Pulmonary artery endothelial cell (primary cell): Measurements from ENCODE around the gene TAGAP. TPM values are rescaled to one million over a fixed set of nuclear protein-coding genes. Genes with fewer than 3 reads are reported as not detected.

ENCODE experiments used
- DNase-seq: peaks from one replicate; pipeline ENCODE4 v3.0.0-alpha.2; 2011; ENCODE audit warnings: low read depth, low spot score
- total RNA-seq: library from RNA; depleted of rRNA; stranded (reverse); fragments of >200 nt; gene quantifications from 2 replicates; pipeline ENCODE4 v1.2.3, GENCODE V29; 2014

TAGAP gene
- total RNA-seq, result not detected in 2 replicates

- DNase-seq, result no peak
Observed at GRCh38 chr6:159044899-159045727, at the start of gene TAGAP. TAGAP (minus strand) TSS chr6:159044991; CDS start chr6:159044146, 845 bp downstream.

- DNase-seq, result no peak
Observed at GRCh38 chr6:159093609-159094443, 49.0 kb upstream of the TAGAP start.

GRCh38 chr6:159092631-159093030 is 47.8 kb upstream of the TAGAP start:
- DNase-seq, result no peak

GRCh38 chr6:159090530-159091480 is 46.0 kb upstream of the TAGAP start:
- DNase-seq, result no peak

GRCh38 chr6:159089909-159090308 is 45.1 kb upstream of the TAGAP start:
- no peak for DNase-seq

GRCh38 chr6:159089443-159089842 is 44.7 kb upstream of the TAGAP start:
- DNase-seq, result no peak

GRCh38 chr6:159086033-159086618 is 41.3 kb upstream of the TAGAP start:
- DNase-seq, result no peak

GRCh38 chr6:159085396-159085895 is 40.7 kb upstream of the TAGAP start:
- DNase-seq, result no peak

- no peak for DNase-seq
Observed at GRCh38 chr6:159084493-159085091, 39.8 kb upstream of the TAGAP start.

GRCh38 chr6:159083146-159083545 is 38.4 kb upstream of the TAGAP start:
- no peak for DNase-seq

GRCh38 chr6:159082039-159082815 is 37.4 kb upstream of the TAGAP start:
- no peak for DNase-seq

GRCh38 chr6:159080217-159080976 is 35.6 kb upstream of the TAGAP start:
- no peak for DNase-seq

GRCh38 chr6:159079367-159079766 is 34.6 kb upstream of the TAGAP start:
- DNase-seq, result no peak

- no peak for DNase-seq
Observed at GRCh38 chr6:159077123-159077522, 32.3 kb upstream of the TAGAP start.

GRCh38 chr6:159075506-159076228 is 30.9 kb upstream of the TAGAP start:
- DNase-seq, result no peak

GRCh38 chr6:159074876-159075275 is 30.1 kb upstream of the TAGAP start:
- DNase-seq, result no peak

GRCh38 chr6:159074120-159074684 is 29.4 kb upstream of the TAGAP start:
- no peak for DNase-seq
